ENCODE results near the gene ABT1.

DNA sequence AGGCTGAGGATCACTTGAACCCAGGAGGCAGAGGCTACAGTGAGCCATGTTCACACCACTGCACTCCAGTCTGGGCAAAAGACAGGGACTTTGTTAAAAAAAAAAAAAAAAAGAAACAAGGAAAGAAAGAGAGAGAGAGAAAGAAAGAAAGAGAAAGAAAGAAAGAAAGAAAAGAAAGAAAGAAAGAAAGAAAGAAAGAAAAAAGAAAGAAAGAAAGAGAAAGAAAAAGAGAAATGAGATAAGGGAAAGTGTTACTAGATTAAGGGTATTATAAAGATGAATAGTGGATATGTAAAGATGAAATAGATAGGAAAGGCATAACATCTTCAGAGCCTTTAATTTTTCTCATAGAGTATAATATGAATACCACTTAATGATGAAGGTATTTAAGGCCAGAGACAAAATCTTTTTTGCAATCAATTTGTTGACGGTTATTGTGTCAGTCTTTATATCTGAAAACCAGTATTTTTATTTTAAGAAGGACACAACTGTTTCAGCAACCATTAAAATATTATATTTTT is 26.6 kb downstream of the ABT1 start:
- TF ChIP-seq, protein P1, sequence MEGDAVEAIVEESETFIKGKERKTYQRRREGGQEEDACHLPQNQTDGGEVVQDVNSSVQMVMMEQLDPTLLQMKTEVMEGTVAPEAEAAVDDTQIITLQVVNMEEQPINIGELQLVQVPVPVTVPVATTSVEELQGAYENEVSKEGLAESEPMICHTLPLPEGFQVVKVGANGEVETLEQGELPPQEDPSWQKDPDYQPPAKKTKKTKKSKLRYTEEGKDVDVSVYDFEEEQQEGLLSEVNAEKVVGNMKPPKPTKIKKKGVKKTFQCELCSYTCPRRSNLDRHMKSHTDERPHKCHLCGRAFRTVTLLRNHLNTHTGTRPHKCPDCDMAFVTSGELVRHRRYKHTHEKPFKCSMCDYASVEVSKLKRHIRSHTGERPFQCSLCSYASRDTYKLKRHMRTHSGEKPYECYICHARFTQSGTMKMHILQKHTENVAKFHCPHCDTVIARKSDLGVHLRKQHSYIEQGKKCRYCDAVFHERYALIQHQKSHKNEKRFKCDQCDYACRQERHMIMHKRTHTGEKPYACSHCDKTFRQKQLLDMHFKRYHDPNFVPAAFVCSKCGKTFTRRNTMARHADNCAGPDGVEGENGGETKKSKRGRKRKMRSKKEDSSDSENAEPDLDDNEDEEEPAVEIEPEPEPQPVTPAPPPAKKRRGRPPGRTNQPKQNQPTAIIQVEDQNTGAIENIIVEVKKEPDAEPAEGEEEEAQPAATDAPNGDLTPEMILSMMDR (IDR thresholded peaks at IDR 0.05) = no peak
- TF ChIP-seq POLR2AphosphoS5 (IDR thresholded peaks at IDR 0.05) = no peak

Measured in prostate gland (tissue), 2 donors.